GM12875 (cell line): Measurements from ENCODE around the gene NCBP2L.

Experiments used
- H3K4me3 ChIP-seq: one replicate; pipeline ENCODE4 v1.5.1; 2011; ENCODE audit warnings: low read depth, low read length, control low read depth
- CTCF ChIP-seq: IDR thresholded peaks from 2 replicates; pipeline ENCODE4 v1.5.1; 2011; ENCODE audit warnings: low read depth, mild to moderate bottlenecking, control low read depth, inconsistent platforms, low read length, moderate library complexity, borderline replicate concordance; ENCODE audit not compliant: insufficient read depth

The NCBP2L gene

GRCh38 chrX:107752043-107752442 lies 25.5 kb upstream of the NCBP2L start:
- no peak overlapping the region for H3K4me3 ChIP-seq
- no peak for TF ChIP-seq CTCF

DNA sequence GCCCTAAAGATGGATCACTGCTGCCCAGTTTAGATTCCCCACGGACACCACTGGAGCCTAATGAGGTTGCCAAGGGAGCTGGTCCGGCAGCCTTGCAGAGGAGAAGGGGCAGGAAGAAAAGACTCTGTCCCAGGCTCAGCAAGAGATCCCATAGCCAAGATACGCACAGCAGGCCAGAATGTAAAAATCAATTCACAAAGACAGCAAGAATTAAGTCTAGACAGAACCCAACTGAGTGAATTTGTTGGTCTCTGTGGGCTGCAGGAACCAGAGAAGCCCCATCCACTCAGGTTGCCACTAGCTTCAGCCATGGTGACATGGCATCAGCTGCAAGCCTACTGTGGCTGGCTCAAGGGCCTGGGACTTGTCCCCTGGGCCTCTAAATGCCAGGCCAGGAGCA lies 24.8 kb upstream of the NCBP2L start:
- H3K4me3 ChIP-seq: no peak overlapping the region
- no peak for TF ChIP-seq CTCF

- no peak overlapping the region for H3K4me3 ChIP-seq
- TF ChIP-seq CTCF: no peak
These were observed 24.3 kb upstream of the NCBP2L start for GRCh38 chrX:107753187-107753586.

DNA sequence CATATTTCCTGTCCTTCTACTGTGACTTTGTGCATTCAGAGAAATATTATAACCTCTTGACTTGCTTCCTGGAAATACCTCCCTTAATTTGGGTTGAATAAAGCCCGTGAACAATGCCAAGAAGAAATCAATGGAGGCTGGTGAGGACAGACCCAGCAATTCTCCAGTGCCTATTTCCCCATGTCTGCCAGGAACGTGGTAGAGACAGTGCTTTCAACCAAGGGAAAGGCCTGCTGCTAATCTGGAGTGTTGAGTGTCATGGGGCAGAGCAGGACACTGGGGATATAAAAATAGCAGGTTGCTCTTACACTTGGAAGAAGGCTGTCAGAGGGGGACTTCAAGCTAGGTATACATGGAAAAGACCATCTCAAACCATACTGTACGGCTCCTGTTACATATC lies 21.8 kb upstream of the NCBP2L start:
- H3K4me3 ChIP-seq: no peak overlapping the region
- no peak for TF ChIP-seq CTCF

DNA sequence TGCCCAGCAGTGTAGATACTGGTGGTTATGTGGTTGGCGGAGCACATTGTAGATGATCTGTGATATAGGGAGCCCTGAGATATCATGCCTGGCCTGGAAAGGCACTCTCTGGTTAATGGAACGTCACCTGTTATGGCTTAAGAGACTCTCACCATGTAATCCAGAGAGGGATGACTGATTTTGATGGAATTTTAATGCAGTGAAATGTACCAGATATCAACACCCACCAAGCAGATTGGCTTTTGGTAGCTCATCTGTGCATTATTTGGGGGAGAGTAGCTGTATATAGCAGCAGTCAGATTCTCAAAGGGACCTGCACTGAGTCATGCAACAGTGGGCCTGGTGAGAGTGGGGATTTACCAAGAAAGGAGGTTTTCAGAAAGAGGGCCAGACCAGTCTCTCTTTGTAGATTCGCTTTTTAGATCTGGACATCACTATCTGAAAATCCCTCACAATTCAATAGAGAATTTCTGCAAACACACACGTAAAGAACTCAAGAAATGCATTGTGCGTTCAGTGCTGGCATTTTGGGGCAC lies 19.2 kb upstream of the NCBP2L start:
- no peak overlapping the region for H3K4me3 ChIP-seq
- TF ChIP-seq CTCF: no peak

DNA sequence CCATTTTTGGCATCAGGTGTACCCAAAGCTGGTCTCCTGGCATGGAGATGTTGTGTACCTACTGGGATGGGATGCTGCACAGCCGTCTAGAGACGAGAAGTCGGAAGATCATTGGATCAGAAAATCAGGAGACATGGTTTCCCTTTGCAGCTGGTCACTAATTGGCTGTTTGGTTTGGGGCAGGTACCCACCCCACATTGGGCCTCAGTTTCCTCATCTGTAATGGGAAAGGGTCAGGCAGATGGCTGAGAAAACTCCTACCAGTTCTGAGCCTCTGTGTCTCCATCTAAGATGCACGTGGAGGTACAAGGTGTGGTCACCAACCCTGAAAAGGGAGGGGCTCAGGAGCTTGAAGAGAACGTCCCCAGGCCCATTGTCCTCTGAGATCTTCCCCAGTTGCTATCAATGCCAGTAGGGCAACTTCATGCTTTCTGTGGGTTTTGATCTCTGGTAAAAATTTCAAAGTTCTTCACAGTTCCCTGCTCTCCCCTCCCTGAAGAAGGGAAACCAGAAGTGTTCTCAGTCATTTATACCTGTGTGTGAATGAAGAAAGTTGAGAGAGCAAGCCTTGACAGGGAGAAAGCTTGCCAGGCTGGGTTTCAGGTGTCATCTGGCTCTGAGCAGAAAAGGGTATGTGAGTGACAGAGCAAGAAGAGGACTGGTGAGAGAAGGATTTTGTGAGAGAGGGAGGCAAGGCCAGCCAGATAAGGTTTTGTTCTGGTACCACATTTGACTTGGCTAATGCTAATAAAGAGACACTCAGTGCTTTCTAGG lies 17.0 kb upstream of the NCBP2L start:
- TF ChIP-seq CTCF: no peak
- H3K4me3 ChIP-seq: no peak overlapping the region

DNA sequence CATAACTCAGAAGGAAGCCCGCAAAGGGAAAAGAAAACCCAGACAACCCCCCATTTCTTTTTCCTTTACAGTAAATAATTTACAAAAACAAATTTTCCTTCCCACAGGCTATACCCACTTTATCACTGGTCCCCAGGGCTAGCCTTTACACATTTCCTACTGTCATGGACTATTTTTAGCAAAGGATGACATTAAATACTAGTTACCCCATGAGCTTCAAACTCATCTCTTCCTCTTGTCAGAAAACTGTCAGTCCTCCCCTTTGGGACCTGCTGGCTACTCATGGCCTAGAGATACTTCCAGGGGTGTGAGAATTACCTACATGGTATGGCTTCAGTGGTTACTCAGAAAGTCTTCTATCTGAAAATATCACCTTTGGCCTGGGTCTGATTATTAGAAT lies 13.9 kb upstream of the NCBP2L start:
- H3K4me3 ChIP-seq: no peak overlapping the region
- TF ChIP-seq CTCF: no peak
